Measurements from ENCODE around the gene LDB2. TPM values are rescaled to one million over a fixed set of nuclear protein-coding genes. Genes with fewer than 3 reads are reported as not detected.
"Not testable (repeated sequence)": the region's sequence is repeated elsewhere in the genome, so short reads cannot be mapped to it uniquely, and the experiment has no call there.

LDB2 gene
- total RNA-seq, 4 donors from 2014 or later, result 16.2 to 31.7 (median 22.4) TPM

DNA sequence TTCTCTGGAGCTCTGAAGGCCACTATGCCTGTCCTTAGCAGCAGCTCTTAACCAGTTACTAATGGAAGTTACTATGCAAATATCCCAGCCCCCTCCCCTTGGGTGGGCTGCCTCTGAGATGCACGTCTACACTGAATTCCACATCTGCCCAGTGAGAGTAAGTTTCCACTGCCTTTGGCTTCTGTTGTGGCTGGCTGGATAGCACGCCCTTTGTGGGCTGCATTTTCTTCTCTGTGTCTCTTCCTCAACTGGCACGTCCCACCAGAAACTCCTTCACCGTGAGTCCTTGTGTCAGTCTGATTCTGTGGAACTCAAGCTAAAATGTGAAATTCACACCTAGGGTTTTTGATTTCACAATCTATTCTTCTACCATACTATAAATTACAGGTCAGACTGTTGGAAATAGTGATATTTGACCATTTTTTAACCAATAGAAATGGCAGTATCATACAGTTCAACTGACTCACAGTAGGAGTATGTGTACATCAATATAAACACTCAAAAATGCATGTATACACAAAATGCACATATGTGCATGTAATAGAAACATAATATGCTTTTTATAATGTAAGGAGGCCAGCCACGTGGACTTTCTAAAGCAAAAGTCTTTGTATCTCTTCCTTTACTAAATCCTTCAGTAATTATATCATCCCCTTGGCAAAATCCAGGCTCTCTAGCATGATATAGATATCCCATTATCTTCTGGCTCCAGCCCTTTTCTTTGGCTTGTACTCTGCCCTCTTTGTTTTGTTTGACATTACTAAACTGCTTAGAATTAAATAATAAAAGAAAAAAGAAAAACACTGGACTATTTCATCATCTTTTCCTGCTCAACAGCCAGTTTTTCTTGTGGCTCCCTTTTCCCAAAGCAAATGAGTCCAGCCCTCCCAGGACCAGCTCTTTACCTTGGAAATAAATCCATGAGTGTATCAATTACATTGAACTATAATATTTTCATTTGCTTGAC, 33.2 kb upstream of the LDB2 start:
- H3K4me3 ChIP-seq, result no peak overlapping the region
- H3K4me1 ChIP-seq, result no peaks in the 10 kb centered on the region
- H3K9me3 ChIP-seq, result no peaks in the 10 kb centered on the region
- TF ChIP-seq, protein P1, sequence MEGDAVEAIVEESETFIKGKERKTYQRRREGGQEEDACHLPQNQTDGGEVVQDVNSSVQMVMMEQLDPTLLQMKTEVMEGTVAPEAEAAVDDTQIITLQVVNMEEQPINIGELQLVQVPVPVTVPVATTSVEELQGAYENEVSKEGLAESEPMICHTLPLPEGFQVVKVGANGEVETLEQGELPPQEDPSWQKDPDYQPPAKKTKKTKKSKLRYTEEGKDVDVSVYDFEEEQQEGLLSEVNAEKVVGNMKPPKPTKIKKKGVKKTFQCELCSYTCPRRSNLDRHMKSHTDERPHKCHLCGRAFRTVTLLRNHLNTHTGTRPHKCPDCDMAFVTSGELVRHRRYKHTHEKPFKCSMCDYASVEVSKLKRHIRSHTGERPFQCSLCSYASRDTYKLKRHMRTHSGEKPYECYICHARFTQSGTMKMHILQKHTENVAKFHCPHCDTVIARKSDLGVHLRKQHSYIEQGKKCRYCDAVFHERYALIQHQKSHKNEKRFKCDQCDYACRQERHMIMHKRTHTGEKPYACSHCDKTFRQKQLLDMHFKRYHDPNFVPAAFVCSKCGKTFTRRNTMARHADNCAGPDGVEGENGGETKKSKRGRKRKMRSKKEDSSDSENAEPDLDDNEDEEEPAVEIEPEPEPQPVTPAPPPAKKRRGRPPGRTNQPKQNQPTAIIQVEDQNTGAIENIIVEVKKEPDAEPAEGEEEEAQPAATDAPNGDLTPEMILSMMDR (IDR thresholded peaks at IDR 0.05), result no peak
- TF ChIP-seq POLR2A (IDR thresholded peaks at IDR 0.05; ENCODE audit: low read depth) (no peak), EP300 (IDR thresholded peaks at IDR 0.05) (no peak), POLR2AphosphoS5 (IDR thresholded peaks at IDR 0.05) (no peak)
- H3K36me3 ChIP-seq, result no peaks in the 10 kb centered on the region
- intact Hi-C loops (cut with DNase I), result no loop called here
- H3K27me3 ChIP-seq, result no peaks in the 10 kb centered on the region
- peak; percentile 77 for DNase-seq (ENCODE audit: extremely low spot score)
- H3K27ac ChIP-seq (replicated peaks in 1 of 4), result no peak overlapping the region
- 80% methylated on average over 5 of the region's 5 CpGs for WGBS

DNA sequence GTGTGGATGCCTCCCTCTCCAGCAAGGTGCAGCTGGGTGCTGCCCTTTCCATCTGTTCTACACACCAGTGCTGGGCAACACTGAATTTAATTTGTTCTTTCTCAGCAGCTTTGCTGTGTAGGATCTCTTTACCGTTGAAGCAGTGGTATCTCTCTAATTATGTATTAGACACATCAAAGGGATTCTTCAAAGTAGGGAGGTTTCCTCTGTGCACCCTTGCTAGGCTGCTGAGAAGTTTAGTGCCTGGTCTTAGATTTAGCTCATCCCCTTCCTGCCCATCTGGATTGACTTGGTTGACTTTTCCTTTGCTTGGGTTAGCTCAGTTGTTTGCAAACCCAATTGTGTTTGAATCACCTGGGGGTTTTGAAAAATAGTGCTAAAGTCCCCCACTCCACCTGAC, 27.8 kb upstream of the LDB2 start:
- intact Hi-C loops (cut with DNase I), result no loop called here
- TF ChIP-seq EP300 (IDR thresholded peaks at IDR 0.05) (no peak), POLR2A (IDR thresholded peaks at IDR 0.05; ENCODE audit: low read depth) (no peak), POLR2AphosphoS5 (IDR thresholded peaks at IDR 0.05) (no peak)
- TF ChIP-seq, protein P1 (IDR thresholded peaks at IDR 0.05), result no peak
- DNase-seq (ENCODE audit: extremely low spot score), result peak; percentile 62
- Histone ChIP-seq H3K4me3 (no peak overlapping the region), H3K4me1 (no peaks in the 10 kb centered on the region), H3K9me3 (no peaks in the 10 kb centered on the region), H3K36me3 (no peaks in the 10 kb centered on the region), H3K27ac (replicated peaks in 1 of 4) (no peak overlapping the region), H3K27me3 (no peaks in the 10 kb centered on the region)
- 94% methylated on average over 1 of the region's 1 CpG for WGBS

DNA sequence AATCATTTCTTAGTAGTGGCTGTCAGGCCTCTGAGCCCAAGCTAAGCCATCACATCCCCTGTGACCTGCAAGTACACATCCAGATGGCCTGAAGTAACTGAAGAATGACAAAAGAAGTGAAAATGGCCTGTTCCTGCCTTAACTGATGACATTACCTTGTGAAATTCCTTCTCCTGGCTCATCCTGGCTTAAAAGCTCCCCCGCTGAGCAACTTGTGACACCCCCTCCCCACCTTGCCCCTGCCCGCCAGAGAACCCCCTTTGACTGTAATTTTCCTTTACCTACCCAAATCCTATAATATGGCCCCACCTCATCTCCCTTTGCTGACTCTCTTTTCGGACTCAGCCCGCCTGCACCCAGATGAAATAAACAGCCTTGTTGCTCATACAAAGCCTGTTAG, 20.3 kb upstream of the LDB2 start:
- intact Hi-C loops (cut with DNase I); H3K9me3 ChIP-seq; H3K36me3 ChIP-seq; H3K27me3 ChIP-seq; H3K27ac ChIP-seq (replicated peaks in 1 of 4); H3K4me3 ChIP-seq; H3K4me1 ChIP-seq: not testable (repeated sequence)
- peak; percentile 75 for DNase-seq (ENCODE audit: extremely low spot score)
- WGBS, result 96% methylated on average over 4 of the region's 4 CpGs

DNA sequence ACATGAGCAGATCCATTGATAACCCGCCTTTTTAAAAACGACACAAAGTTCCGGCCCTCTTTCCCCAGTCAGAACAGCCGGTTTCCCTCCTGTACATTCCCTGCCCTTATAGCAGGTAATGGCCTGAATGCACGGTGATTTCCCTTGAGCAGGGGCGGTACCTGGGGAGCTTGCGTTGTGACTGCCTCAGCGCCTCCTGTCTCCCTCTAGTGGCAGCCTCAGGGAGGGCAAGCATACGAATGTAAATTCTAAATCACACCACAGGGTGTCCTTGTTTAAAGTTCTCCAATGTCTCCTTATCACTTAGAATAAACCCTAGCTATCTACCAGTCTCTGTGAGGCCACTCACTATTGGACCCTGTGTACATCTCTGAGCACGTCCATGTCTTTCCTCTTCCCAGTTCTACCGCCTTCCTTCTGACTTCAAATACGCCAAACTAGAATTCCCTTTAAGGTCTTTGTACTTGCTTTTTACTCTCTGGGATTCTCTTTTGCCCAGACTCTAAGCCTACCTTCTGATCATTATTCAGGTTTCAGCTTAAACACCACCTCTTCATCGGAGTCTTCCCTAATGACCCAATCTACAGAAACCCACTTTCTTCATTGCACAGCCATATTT, 18.4 kb upstream of the LDB2 start:
- H3K27ac ChIP-seq (replicated peaks in 1 of 4), result no peak overlapping the region
- TF ChIP-seq POLR2AphosphoS5 (IDR thresholded peaks at IDR 0.05), result no peak
- TF ChIP-seq EP300 (IDR thresholded peaks at IDR 0.05), result no peak
- TF ChIP-seq, protein P1 (IDR thresholded peaks at IDR 0.05), result peak; percentile 47 to 69 (median 49)
- TF ChIP-seq POLR2A (IDR thresholded peaks at IDR 0.05; ENCODE audit: low read depth), result no peak
- DNase-seq (ENCODE audit: extremely low spot score), result no peak
- H3K27me3 ChIP-seq, result no peaks in the 10 kb centered on the region
- no peaks in the 10 kb centered on the region for H3K36me3 ChIP-seq
- no peaks in the 10 kb centered on the region for H3K9me3 ChIP-seq
- no peaks in the 10 kb centered on the region for H3K4me1 ChIP-seq
- 81% methylated on average over 13 of the region's 13 CpGs for WGBS
- intact Hi-C loops (cut with DNase I), result no loop called here
- H3K4me3 ChIP-seq, result no peak overlapping the region

DNA sequence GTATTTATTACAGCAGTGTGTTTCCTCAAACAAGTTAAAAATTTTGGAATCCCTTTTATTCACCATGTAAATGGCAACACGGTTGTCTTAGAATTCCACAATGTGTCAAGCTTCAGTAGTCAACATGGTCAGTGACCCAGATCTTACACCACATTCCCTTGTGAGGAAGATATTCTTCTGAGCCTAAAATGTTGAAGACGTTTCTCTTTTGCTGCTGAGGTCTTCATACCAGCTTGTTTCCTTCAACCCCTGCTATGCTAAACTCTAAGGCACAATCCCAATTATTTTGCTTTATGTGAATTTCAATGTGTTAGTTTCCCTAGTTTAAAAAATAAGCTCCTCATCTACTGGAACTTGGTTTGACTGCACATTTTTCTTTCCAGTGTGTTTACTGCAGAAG, 17.6 kb upstream of the LDB2 start:
- TF ChIP-seq, protein P1 (IDR thresholded peaks at IDR 0.05), result no peak
- no peak for TF ChIP-seq POLR2A (IDR thresholded peaks at IDR 0.05; ENCODE audit: low read depth)
- no peak for TF ChIP-seq EP300 (IDR thresholded peaks at IDR 0.05)
- no peak for TF ChIP-seq POLR2AphosphoS5 (IDR thresholded peaks at IDR 0.05)

More for the DNA sequence above, 17.6 kb upstream of the LDB2 start:
- Histone ChIP-seq H3K36me3 (no peaks in the 10 kb centered on the region), H3K27ac (replicated peaks in 1 of 4) (no peak overlapping the region), H3K27me3 (no peaks in the 10 kb centered on the region), H3K9me3 (no peaks in the 10 kb centered on the region), H3K4me1 (no peaks in the 10 kb centered on the region), H3K4me3 (no peak overlapping the region)
- intact Hi-C loops (cut with DNase I), result no loop called here
- DNase-seq (ENCODE audit: extremely low spot score), result no peak
- 83% methylated on average over 2 of the region's 2 CpGs for WGBS
